ENCODE results near the gene PI4KA.

DNA sequence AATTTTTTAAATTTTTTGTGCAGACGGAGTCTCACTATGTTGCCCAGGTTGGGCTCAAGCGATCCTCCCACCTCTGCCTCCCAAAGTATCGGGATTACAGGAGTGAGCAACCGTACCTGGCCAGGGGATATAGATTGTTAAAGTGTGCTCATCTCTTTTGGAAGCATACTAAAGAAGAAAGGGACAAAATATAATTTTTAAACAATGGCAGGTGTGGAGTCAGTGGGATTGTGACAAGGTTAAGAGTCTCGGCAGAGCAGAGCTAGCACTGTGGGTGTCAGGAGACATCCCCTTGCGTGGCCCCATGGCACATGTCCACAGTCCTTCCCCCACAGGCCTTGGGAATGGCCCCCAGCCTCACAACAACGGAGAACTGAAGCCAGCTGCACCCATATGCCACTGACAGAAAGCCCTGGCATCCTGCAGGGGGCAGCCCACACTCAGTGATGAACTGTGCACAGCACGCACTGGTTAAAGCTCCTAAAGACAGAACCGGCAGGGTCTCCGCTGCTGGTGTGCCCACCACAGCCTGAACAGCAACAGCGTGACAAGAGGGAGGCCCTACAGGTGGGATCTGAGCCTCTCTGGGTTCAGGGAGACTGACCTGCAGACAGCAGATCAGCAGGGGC lies 54.8 kb downstream of the PI4KA start:
- TF ChIP-seq CTCF (IDR thresholded peaks at IDR 0.05; ENCODE audit: low read depth, low read length, poor library complexity, severe bottlenecking) (peak; percentile 68), EZH2phosphoT487 (IDR thresholded peaks at IDR 0.05; ENCODE audit: borderline replicate concordance, low read length) (no peak)
